Measurements from ENCODE around the gene IL23A. TPM values are rescaled to one million over a fixed set of nuclear protein-coding genes. Genes with fewer than 3 reads are reported as not detected.

Gene IL23A
- polyA plus RNA-seq, 4 donors = 0.57 to 0.92 TPM; not detected in 2

DNA sequence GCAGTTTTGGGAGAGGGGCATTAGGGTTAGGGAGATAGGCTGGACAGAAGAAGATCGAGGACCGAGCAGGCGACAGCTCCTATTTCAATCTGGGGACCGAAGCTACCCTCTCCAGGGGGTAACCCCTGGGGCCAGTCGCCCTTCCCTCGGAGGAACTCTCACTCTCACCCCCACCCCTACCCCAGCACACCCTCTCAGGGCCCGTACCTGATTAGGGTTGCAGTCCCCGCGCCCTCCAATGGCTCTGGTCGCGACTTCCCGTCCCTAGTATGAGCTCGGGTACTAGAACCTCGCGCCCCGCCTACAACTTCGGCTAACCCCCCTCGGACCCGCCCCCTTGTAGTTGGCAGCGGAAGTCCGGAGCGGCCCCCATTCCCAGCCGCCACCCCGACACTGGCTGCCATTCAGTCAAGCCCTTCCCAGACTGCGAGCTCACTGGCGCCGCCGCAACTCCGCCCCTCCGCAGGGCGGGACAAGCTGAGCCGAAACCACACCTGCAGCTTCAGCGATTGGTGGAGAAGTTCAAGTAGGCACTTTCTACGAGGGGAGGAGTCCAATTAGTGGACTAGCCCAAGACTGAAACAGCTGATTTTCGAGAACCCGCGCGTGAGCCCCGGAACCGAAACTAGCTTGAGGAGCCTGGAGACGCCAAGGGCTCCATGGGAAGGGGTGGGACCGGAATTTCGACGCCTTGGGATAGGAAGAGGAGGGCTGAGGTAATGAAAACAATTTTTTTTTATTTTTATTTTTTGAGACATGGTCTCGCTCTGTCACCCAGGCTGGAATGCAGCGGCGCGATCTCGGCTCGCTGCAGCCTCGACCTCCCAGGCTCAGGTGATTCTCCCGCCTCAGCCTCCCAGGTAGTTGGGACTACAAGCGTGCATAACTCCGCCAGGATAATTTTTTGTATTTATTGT lies 21.4 kb downstream of the IL23A start, which contains the start of gene STAT2:
Gene STAT2, minus strand, starts transcription at position 257 of the 917 bp plus-strand sequence. CDS start 3,536 bp downstream, outside the sequence.
- FAIRE-seq = peak; percentile 96
- H3K36me3 ChIP-seq (ENCODE audit: control insufficient read depth in 3 of 3, insufficient read depth in 2 of 3, low read depth in 1 of 3, low read length in 3 of 3) = peaks cover 4 to 18% (median 9%) of the 10 kb centered on the region in 3 donors
- no peaks in the 10 kb centered on the region for H3K9me3 ChIP-seq (ENCODE audit: control insufficient read depth in 2 of 2, insufficient read depth in 1 of 2, low read depth in 1 of 2, low read length in 1 of 2)
- no peaks in the 10 kb centered on the region for H3K27me3 ChIP-seq (ENCODE audit: control insufficient read depth in 3 of 3, insufficient read depth in 3 of 3, low read length in 3 of 3)
- no peaks in the 10 kb centered on the region for H3K4me1 ChIP-seq (ENCODE audit: control insufficient read depth in 3 of 3, insufficient read depth in 2 of 3, low read depth in 1 of 3, low read length in 2 of 3)
- peak; percentile 100 for DNase-seq
- peak within 1 kb of the TSS; percentile 73 to 93 (median 91) for H3K27ac ChIP-seq (ENCODE audit: low read depth in 1 of 3, low read length in 2 of 3)
- H3K4me3 ChIP-seq (ENCODE audit: low read depth in 1 of 3, low read length in 3 of 3) = peak within 1 kb of the TSS; percentile 80 to 87 (median 86)
- WGBS, 3 donors = 0 to 1% (median 1%) methylated on average over 51 to 54 of the region's 54 CpGs

DNA sequence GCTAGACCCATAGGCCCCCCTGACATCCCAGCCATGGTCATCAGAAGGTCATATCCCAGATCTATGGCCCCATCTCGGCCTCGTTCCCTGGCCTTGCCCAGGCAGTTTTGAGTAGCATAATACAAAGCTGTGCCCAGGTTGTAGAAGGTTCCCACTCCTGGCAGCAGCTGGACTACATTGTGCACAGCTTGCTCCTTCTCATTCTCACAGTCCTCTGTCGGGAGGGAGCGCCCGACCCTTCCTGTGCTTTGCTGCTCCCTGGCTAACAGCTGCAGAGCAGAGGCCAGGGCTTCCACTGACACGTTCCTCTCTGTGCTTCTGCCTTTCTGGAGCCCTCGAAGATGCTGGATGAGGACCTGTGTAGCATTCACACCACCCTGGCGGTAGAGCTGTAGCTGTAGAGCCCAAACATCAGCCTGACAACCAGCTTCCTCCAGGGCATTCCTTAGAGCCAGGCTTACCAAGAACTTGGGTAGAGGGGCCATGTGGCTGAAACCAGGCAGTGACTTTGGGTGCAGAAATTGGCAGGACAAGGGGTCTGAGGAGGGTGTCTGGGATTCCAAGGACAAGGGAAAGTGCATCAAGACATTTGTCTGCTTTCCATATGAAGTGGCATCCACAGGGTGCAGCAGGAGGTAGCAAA lies 22.9 kb downstream of the IL23A start:
- FAIRE-seq (no peak), DNase-seq (no peak)
- H3K4me3 ChIP-seq (ENCODE audit: low read depth in 1 of 3, low read length in 3 of 3) = no peak overlapping the region

DNA sequence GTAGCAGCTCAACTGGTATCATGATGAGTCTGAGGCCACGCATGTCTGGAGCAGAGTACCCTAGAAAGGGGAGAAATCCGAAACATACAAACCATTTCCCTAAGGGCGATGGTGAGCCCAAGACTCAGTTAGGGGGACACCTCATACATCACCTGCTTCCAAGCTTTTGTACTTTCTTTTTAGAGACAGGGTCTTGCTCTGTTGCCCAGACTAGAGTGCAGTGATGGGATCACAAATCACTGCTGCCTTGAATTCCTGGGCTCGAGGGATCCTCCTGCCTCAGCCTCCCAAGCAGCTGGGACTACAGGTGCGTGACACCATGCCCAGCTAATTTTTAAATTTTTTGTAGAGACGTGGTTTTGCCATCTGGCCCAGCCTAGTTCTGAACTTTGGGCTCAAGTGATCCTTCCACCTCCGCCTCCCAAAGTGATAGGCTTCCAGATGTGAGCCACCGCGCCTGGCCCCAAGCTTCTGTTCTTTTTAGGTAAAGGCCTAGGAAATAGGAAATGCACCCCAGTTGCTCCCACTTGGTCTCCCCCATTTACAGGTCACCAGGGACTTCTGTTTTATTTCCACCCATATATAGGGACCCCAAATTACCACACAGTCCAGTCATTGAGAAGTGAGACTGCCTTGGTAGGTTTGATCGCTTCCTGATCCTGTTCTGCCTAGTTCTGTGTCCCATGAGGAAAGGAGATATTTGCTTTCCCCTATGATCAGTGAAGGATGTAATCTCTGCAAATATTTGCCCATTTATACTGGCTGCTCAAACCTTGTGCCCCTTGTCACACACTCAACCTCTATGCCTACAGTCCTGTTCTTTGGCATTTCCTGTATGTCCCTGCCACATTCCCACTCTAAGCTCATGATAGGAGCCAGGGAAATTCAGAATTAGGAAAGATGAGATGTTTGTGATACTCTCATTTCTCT lies 23.7 kb downstream of the IL23A start, which contains the start of gene APOF:
Gene APOF, minus strand, starts transcription at position 728 of the 930 bp plus-strand sequence. Its CDS starts 112 bp downstream, at position 616.
- no peak within 1 kb of the TSS for H3K4me3 ChIP-seq (ENCODE audit: low read depth in 1 of 3, low read length in 3 of 3)
- H3K9me3 ChIP-seq (ENCODE audit: control insufficient read depth in 2 of 2, insufficient read depth in 1 of 2, low read depth in 1 of 2, low read length in 1 of 2) = no peaks in the 10 kb centered on the region
- no peak within 1 kb of the TSS for H3K27ac ChIP-seq (ENCODE audit: low read depth in 1 of 3, low read length in 2 of 3)
- H3K4me1 ChIP-seq (ENCODE audit: control insufficient read depth in 3 of 3, insufficient read depth in 2 of 3, low read depth in 1 of 3, low read length in 2 of 3) = no peaks in the 10 kb centered on the region
- no peak for FAIRE-seq
- no peaks in the 10 kb centered on the region for H3K27me3 ChIP-seq (ENCODE audit: control insufficient read depth in 3 of 3, insufficient read depth in 3 of 3, low read length in 3 of 3)
- 89 to 94% (median 92%) methylated on average over 10 of the region's 10 CpGs for WGBS, 3 donors
- peaks cover 0 to 4% (median 0%) of the 10 kb centered on the region in 3 donors for H3K36me3 ChIP-seq (ENCODE audit: control insufficient read depth in 3 of 3, insufficient read depth in 2 of 3, low read depth in 1 of 3, low read length in 3 of 3)
- no peak for DNase-seq

More for the DNA sequence above, 22.9 kb downstream of the IL23A start:
- Histone ChIP-seq H3K36me3 (ENCODE audit: control insufficient read depth in 3 of 3, insufficient read depth in 2 of 3, low read depth in 1 of 3, low read length in 3 of 3) (peaks cover 0 to 6% (median 0%) of the 10 kb centered on the region in 3 donors), H3K27me3 (ENCODE audit: control insufficient read depth in 3 of 3, insufficient read depth in 3 of 3, low read length in 3 of 3) (no peaks in the 10 kb centered on the region), H3K9me3 (ENCODE audit: control insufficient read depth in 2 of 2, insufficient read depth in 1 of 2, low read depth in 1 of 2, low read length in 1 of 2) (no peaks in the 10 kb centered on the region), H3K27ac (ENCODE audit: low read depth in 1 of 3, low read length in 2 of 3) (no peak overlapping the region), H3K4me1 (ENCODE audit: control insufficient read depth in 3 of 3, insufficient read depth in 2 of 3, low read depth in 1 of 3, low read length in 2 of 3) (no peaks in the 10 kb centered on the region)
- WGBS, 3 donors = 83 to 86% (median 83%) methylated on average over 8 of the region's 8 CpGs

GRCh38 chr12:56366948-56367347 lies 28.3 kb downstream of the IL23A start:
- Histone ChIP-seq H3K27ac (ENCODE audit: low read depth in 1 of 3, low read length in 2 of 3) (no peak overlapping the region), H3K4me3 (ENCODE audit: low read depth in 1 of 3, low read length in 3 of 3) (no peak overlapping the region), H3K27me3 (ENCODE audit: control insufficient read depth in 3 of 3, insufficient read depth in 3 of 3, low read length in 3 of 3) (no peaks in the 10 kb centered on the region), H3K9me3 (ENCODE audit: control insufficient read depth in 2 of 2, insufficient read depth in 1 of 2, low read depth in 1 of 2, low read length in 1 of 2) (no peaks in the 10 kb centered on the region), H3K4me1 (ENCODE audit: control insufficient read depth in 3 of 3, insufficient read depth in 2 of 3, low read depth in 1 of 3, low read length in 2 of 3) (no peaks in the 10 kb centered on the region), H3K36me3 (ENCODE audit: control insufficient read depth in 3 of 3, insufficient read depth in 2 of 3, low read depth in 1 of 3, low read length in 3 of 3) (no peaks in the 10 kb centered on the region)
- DNase-seq (no peak), FAIRE-seq (no peak)
- 78 to 90% (median 82%) methylated on average over 3 of the region's 3 CpGs for WGBS, 3 donors

DNA sequence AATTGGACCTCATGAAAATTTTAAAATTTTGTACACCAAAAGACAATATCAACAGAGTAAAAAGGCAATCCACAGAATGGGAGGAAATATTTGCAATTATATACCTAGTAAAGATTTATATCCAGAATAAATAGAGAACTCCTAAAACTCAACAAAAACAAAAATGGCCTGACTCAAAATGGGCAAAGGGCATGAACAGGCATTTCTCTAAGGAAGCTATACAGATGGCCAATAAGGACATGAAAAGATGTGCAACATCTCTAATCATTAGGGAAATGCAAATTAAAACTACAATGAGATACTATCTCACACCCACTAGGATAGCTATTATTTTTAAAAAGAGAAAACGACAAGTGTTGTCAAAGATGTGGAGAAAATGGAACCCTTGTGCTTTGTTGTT lies 34.8 kb downstream of the IL23A start:
- FAIRE-seq = no peak
- H3K9me3 ChIP-seq (ENCODE audit: control insufficient read depth in 2 of 2, insufficient read depth in 1 of 2, low read depth in 1 of 2, low read length in 1 of 2) = no peaks in the 10 kb centered on the region

DNA sequence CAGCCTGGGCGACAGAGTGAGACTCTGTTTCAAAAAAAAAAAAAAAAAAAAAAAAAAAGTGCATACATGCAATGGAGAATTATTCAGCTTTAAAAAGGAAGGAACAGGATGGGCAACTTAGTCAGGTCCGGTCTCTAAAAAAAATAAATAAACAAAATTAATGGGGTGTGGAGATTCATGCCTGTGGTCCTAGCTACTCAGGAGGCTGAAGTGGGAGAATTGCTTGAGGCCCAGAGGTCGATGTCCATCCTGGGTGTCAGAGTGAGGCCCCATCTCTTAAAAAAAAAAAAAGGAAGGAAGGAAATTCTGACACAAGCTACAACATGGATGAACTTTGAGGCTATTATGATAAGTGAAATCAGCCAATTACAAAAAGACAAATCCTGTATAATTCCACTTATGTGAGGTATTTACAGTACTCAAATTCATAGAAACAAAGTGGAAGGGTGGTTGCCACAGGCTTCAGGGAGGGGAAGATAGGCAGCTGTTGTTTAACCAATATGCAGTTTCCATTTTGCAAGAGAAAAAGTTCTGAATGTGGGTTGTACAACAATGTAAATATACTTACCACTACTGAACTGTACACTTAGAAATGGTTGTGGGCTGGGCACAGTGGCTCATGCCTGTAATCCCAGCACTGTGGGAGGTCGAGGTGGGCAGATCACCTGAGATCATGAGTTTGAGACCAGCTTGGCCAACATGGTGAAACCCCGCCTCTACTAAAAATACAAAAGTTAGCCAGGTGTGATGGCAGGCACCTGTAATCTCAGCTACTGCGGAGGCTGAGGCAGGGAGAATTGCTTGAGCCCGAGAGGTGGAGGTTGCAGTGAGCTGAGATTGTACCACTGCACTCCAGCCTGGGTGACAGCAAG lies 36.3 kb downstream of the IL23A start:
- 68 to 73% (median 72%) methylated on average over 7 of the region's 7 CpGs for WGBS, 3 donors
- H3K9me3 ChIP-seq (ENCODE audit: control insufficient read depth in 2 of 2, insufficient read depth in 1 of 2, low read depth in 1 of 2, low read length in 1 of 2) = no peaks in the 10 kb centered on the region
- FAIRE-seq = no peak
- peaks cover 0 to 9% (median 0%) of the 10 kb centered on the region in 3 donors for H3K4me1 ChIP-seq (ENCODE audit: control insufficient read depth in 3 of 3, insufficient read depth in 2 of 3, low read depth in 1 of 3, low read length in 2 of 3)
- no peak overlapping the region for H3K4me3 ChIP-seq (ENCODE audit: low read depth in 1 of 3, low read length in 3 of 3)
- H3K36me3 ChIP-seq (ENCODE audit: control insufficient read depth in 3 of 3, insufficient read depth in 2 of 3, low read depth in 1 of 3, low read length in 3 of 3) = no peaks in the 10 kb centered on the region
- peak in 1 of 2 donors; percentile 69 for DNase-seq
- H3K27me3 ChIP-seq (ENCODE audit: control insufficient read depth in 3 of 3, insufficient read depth in 3 of 3, low read length in 3 of 3) = no peaks in the 10 kb centered on the region
- H3K27ac ChIP-seq (ENCODE audit: low read depth in 1 of 3, low read length in 2 of 3) = peak overlapping the region in 1 of 3 donors; percentile 70

More for the DNA sequence above, 34.8 kb downstream of the IL23A start:
- no peak overlapping the region for H3K27ac ChIP-seq (ENCODE audit: low read depth in 1 of 3, low read length in 2 of 3)
- DNase-seq = no peak
- no peaks in the 10 kb centered on the region for H3K36me3 ChIP-seq (ENCODE audit: control insufficient read depth in 3 of 3, insufficient read depth in 2 of 3, low read depth in 1 of 3, low read length in 3 of 3)
- peaks cover 0 to 9% (median 0%) of the 10 kb centered on the region in 3 donors for H3K4me1 ChIP-seq (ENCODE audit: control insufficient read depth in 3 of 3, insufficient read depth in 2 of 3, low read depth in 1 of 3, low read length in 2 of 3)
- no peak overlapping the region for H3K4me3 ChIP-seq (ENCODE audit: low read depth in 1 of 3, low read length in 3 of 3)
- WGBS, 3 donors = 96 to 100% (median 99%) methylated on average over 1 of the region's 1 CpG
- H3K27me3 ChIP-seq (ENCODE audit: control insufficient read depth in 3 of 3, insufficient read depth in 3 of 3, low read length in 3 of 3) = no peaks in the 10 kb centered on the region

DNA sequence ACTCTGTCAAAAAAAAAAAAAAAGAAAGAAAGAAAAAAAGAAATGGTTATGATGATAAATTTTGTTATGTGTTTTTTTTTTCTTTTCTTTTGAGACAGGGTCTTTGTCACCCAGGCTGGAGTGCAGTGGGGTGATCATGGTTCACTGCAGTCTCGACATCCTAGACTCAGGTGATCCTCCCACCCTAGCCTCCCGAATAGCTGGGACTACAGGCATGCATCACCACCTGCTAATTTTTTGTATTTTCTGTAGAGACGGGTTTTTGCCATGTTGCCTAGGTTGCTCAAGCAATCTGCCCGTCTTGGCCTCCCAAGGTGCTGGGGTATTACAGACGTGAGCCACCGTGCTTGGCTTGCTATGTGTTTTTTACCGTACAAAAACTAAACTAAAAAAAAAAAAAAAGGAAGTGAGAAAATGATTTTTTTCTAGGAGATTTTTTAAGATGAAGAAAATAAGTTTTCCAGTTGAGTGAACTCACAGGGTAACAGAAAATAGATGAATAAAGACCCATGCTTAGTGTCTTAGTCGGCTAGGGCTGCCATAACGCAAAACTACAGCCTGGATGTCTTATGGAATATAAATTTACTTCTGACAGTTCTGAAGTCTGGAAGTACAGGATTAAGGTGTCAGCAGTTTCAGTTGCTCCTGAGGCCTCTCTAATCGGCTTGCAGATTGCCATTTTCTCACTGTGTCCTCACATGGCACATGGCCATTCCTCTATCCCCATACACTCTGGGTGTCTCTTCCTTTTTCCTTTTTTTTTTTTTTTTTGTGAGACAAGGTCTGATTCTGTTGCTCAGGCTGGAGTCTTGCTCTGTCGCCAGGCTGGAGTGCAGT lies 37.1 kb downstream of the IL23A start:
- H3K36me3 ChIP-seq (ENCODE audit: control insufficient read depth in 3 of 3, insufficient read depth in 2 of 3, low read depth in 1 of 3, low read length in 3 of 3) = no peaks in the 10 kb centered on the region
- peaks cover 0 to 9% (median 0%) of the 10 kb centered on the region in 3 donors for H3K4me1 ChIP-seq (ENCODE audit: control insufficient read depth in 3 of 3, insufficient read depth in 2 of 3, low read depth in 1 of 3, low read length in 2 of 3)
- DNase-seq (no peak), FAIRE-seq (no peak)
- no peaks in the 10 kb centered on the region for H3K9me3 ChIP-seq (ENCODE audit: control insufficient read depth in 2 of 2, insufficient read depth in 1 of 2, low read depth in 1 of 2, low read length in 1 of 2)
- no peak overlapping the region for H3K4me3 ChIP-seq (ENCODE audit: low read depth in 1 of 3, low read length in 3 of 3)
- 74 to 88% (median 82%) methylated on average over 11 of the region's 11 CpGs for WGBS, 3 donors
- H3K27ac ChIP-seq (ENCODE audit: low read depth in 1 of 3, low read length in 2 of 3) = peak overlapping the region in 1 of 3 donors; percentile 70
- no peaks in the 10 kb centered on the region for H3K27me3 ChIP-seq (ENCODE audit: control insufficient read depth in 3 of 3, insufficient read depth in 3 of 3, low read length in 3 of 3)

Data from small intestine (tissue), 7 donors.